Esophagus (tissue), 2 donors: ENCODE results near the gene MARK2. TPM values are rescaled to one million over a fixed set of nuclear protein-coding genes. Genes with fewer than 3 reads are reported as not detected.

Experiments used
- H3K27ac ChIP-seq, 2 donors: one replicate each; pipeline ENCODE4 v1.5.1; 2013; ENCODE audit warnings: low read depth in 2 of 2, mild to moderate bottlenecking in 2 of 2, inconsistent platforms in 1 of 2, low read length in 1 of 2, moderate library complexity in 1 of 2
- H3K27me3 ChIP-seq, 2 donors: one replicate each; pipeline ENCODE4 v1.6.1; 2013; ENCODE audit warnings: low read length in 2 of 2, control low read depth in 1 of 2, mild to moderate bottlenecking in 1 of 2; ENCODE audit not compliant: insufficient read depth in 2 of 2, control insufficient read depth in 1 of 2
- H3K36me3 ChIP-seq, 2 donors: one replicate each; pipeline ENCODE4 v1.6.1; 2013; ENCODE audit warnings: low read length in 1 of 2; ENCODE audit not compliant: control insufficient read depth in 2 of 2, insufficient read depth in 2 of 2
- H3K4me1 ChIP-seq, 2 donors: one replicate each; pipeline ENCODE4 v1.6.1; 2013; ENCODE audit warnings: low read length in 1 of 2; ENCODE audit not compliant: control insufficient read depth in 2 of 2, insufficient read depth in 2 of 2
- H3K4me3 ChIP-seq, 2 donors: one replicate each; pipeline ENCODE4 v1.5.1; 2013; ENCODE audit warnings: low read length in 2 of 2, mild to moderate bottlenecking in 2 of 2, low read depth in 1 of 2, moderate library complexity in 1 of 2
- H3K9me3 ChIP-seq, 2 donors: one replicate each; pipeline ENCODE4 v1.6.1; 2013; ENCODE audit warnings: mild to moderate bottlenecking in 2 of 2, low read depth in 1 of 2, low read length in 1 of 2, moderate library complexity in 1 of 2; ENCODE audit not compliant: control insufficient read depth in 2 of 2, insufficient read depth in 1 of 2
- WGBS, 2 donors: extraction: QIAGEN DNeasy Blood & Tissue Kit; methylation state at CpG; one replicate each; pipeline ENCODE4 v1.1.7; 2013; 5-methylcytosine and 5-hydroxymethylcytosine counted together
- polyA plus RNA-seq, 2 donors: library from polyadenylated mRNA; stranded (reverse); fragments of 200-250 nt; gene quantifications; one replicate each; pipeline ENCODE4 v1.2.3, GENCODE V29; 2013
- donor health status: healthy with polysubstance abuse.
- donor health status: Bipolar disorder and iron deficiency.

The MARK2 gene
- polyA plus RNA-seq, 2 donors = 29.5 to 29.9 TPM

- no peak overlapping the region for H3K27ac ChIP-seq
- no peaks in the 10 kb centered on the region for H3K27me3 ChIP-seq
- WGBS, 2 donors = 74 to 76% methylated on average over 20 to 24 of the region's 24 CpGs
- no peaks in the 10 kb centered on the region for H3K9me3 ChIP-seq
- H3K4me3 ChIP-seq = no peak overlapping the region
- no peaks in the 10 kb centered on the region for H3K4me1 ChIP-seq
- H3K36me3 ChIP-seq = peaks cover under 1 to 35% of the 10 kb centered on the region in 2 donors
These were observed 70.9 kb downstream of the MARK2 start for GRCh38 chr11:63909591-63910506.

DNA sequence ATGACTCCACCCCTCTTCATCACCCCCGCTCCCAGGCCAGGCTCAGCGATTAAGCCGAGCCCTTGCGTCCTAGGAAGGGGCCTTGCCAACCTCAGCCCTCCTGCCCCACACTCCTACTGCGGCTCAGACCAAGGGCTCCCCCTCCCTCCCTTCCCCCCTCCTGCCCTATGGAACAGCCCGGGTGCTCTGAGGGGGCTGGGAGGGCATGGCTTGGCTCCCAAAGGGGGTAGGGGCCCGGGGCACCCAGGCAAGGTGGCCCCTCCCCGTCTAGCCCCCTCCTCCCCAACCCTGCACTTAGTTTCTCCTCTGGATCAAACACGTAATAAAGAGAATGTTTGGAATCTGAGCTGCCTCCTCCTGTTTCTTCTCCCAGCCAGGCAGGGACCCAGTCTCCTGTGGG, 71.8 kb downstream of the MARK2 start:
- Histone ChIP-seq H3K4me3 (no peak overlapping the region), H3K36me3 (peaks cover 0 to 30% of the 10 kb centered on the region in 2 donors), H3K27ac (no peak overlapping the region), H3K9me3 (no peaks in the 10 kb centered on the region), H3K4me1 (peaks cover 0 to 2% of the 10 kb centered on the region in 2 donors), H3K27me3 (no peaks in the 10 kb centered on the region)
- WGBS, 2 donors = 73 to 75% methylated on average over 9 of the region's 9 CpGs

DNA sequence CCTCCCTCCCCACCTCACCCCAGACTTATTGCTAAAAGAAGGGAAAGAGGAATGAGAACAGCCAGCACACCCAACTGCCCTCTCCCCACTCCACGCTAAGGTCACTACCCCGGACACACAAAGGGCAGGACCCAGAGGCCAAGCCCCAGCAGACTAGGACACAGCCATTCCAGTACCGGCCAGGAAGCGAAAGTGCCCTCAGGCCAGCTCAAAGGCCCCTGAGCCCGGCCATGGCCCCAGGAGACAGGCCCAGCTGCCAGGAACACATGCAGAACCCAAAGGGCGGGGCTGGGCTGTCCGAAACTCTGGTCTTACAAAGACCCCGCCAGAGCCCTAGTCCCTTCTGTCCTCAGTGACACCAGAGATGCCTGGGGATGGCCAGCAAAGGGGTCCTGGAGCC, 72.5 kb downstream of the MARK2 start:
- WGBS, 2 donors = 73 to 81% methylated on average over 8 of the region's 8 CpGs
- no peak overlapping the region for H3K4me3 ChIP-seq
- H3K4me1 ChIP-seq = peaks cover 5 to 9% of the 10 kb centered on the region in 2 donors
- H3K9me3 ChIP-seq = no peaks in the 10 kb centered on the region
- peaks cover 0 to 26% of the 10 kb centered on the region in 2 donors for H3K36me3 ChIP-seq
- H3K27me3 ChIP-seq = no peaks in the 10 kb centered on the region
- H3K27ac ChIP-seq = no peak overlapping the region

DNA sequence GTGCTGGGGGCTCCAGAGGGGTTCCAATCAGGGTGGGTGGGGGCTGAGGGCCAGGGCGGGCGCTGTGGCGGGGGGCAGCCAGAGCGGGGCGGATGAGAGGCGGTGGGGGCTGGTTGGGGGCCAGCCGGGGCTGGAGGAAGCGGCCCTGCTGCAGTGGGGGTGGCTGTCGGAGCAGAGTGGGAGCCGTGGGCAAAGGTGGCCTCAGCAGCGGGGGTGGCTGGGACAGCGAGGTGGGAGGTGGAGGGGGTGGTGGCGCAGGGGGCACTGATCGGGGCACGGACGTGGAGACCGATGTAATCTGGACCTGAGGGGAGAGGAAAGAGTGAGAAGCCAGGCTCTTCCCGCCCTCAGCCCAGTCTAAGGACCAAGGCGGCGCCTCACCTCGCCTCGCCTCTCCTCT, 73.0 kb downstream of the MARK2 start:
- H3K36me3 ChIP-seq = peaks cover 0 to 25% of the 10 kb centered on the region in 2 donors
- H3K27me3 ChIP-seq = no peaks in the 10 kb centered on the region
- H3K4me1 ChIP-seq = peaks cover 8 to 11% of the 10 kb centered on the region in 2 donors
- no peak overlapping the region for H3K27ac ChIP-seq
- WGBS, 2 donors = 89 to 97% methylated on average over 16 to 22 of the region's 22 CpGs
- H3K4me3 ChIP-seq = no peak overlapping the region
- H3K9me3 ChIP-seq = no peaks in the 10 kb centered on the region

DNA sequence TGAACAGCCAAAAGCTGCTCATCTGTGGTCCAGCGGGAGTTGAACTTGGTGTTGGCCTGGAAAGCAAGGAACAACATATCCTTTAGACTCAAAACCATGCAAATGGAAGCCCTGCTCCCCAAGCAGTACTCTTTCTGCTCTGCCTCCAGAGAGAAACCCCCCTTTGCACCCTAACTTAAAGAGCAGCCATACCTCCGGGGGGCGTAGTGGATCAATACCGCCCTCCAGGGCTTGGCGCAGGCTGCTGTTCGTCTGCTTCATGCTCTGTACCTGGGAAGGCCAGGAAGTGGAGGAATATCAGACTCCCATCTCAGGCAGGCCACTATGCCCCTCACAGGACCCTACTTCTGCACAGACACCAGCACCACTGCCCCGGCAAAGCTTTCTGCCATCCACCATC, 73.8 kb downstream of the MARK2 start:
- no peak overlapping the region for H3K27ac ChIP-seq
- peaks cover 10 to 15% of the 10 kb centered on the region in 2 donors for H3K4me1 ChIP-seq
- peaks cover 0 to 23% of the 10 kb centered on the region in 2 donors for H3K36me3 ChIP-seq
- WGBS, 2 donors = 82 to 89% methylated on average over 7 of the region's 7 CpGs
- H3K27me3 ChIP-seq = no peaks in the 10 kb centered on the region
- H3K9me3 ChIP-seq = no peaks in the 10 kb centered on the region
- H3K4me3 ChIP-seq = no peak overlapping the region

DNA sequence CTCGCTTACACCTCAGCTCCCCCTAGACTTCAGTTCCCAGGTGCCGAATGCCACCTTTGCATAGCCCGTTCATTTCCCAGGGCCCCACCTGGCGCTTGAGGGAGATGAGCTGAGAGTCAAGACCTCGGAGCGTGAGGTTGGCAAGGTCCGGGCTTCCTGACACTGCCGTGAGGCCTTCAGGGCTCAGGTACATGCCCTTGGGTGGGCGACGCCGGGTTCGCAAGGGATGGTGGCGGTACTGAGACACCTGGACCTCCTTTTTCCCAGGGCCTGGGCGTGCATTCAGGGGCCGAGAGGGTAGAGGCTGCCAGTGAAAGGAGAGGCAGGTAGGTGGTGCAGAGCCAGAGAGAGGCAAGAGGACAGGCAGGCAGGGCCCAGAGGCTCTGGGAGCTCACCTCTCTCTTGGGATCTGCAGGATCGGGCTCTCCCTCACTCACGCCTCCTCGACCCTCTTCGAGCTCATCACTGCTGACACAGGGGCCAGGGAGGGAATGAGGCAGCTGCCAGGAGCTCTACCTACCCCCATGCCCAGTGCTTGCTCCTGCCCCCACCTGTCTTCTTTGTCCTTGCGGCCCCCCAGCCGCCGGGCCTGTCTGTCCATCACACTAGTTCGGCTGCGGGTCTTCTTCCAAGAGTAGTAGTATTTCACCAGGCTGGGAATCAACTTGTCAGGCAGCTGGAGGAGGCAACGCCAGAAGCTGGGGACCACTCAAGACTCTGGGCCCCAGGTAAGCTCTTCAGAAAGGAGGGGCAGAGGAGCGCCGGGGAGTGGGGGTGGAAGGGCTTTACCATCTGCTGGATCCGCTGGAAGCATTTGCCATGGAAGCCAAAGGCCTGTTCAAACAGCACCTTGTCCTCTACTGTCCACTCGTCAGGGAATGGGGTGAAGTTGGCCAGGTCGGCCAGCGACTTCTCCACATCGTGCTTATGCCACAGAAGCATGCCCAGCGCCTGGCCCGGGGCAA, 75.2 kb downstream of the MARK2 start:
- Histone ChIP-seq H3K27me3 (no peaks in the 10 kb centered on the region), H3K4me3 (no peak overlapping the region), H3K27ac (no peak overlapping the region), H3K4me1 (peaks cover 15 to 17% of the 10 kb centered on the region in 2 donors), H3K36me3 (peaks cover 0 to 8% of the 10 kb centered on the region in 2 donors), H3K9me3 (no peaks in the 10 kb centered on the region)
- 83 to 88% methylated on average over 34 of the region's 34 CpGs for WGBS, 2 donors

DNA sequence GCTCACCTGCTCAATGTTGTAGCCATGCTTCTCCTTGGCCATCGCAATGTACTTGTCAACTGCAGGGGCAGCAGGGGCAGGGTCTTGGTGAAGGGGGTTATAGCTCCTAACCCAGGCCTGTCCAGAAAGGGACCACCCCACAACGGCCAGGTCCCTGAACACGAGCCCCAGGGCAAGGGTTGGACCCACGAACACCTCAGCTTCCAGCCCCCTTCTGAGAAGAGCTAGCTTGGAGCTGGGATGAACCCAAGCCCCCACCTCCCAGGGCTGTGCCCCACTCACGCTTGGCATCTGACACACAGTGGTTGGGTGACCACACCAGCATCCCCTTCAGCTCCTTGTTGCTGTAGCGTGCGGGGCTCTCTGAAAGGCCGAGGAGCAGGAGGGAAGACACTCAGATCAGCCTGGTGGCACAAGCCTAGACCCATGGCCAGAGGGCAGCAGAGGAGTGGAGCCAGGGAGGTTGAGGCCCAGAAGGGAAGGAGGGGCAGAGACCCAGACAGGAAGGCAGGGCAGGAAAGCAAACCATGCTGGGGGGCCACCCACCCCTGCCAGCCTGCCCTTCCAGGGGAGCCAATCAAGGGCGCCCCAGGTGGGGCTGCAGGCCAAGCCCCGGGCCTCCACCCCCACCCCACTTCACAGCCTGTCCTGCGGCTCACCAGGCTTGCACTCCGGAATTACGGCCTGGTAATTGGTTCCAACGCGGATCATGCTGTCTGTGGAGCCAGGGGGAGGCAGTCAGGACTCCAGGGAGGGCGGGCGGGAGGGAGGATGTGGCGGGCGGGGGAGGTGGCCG, 76.2 kb downstream of the MARK2 start:
- Histone ChIP-seq H3K4me1 (peaks cover 18 to 19% of the 10 kb centered on the region in 2 donors), H3K9me3 (no peaks in the 10 kb centered on the region), H3K27me3 (no peaks in the 10 kb centered on the region), H3K27ac (no peak overlapping the region), H3K4me3 (no peak overlapping the region), H3K36me3 (peaks cover 0 to 2% of the 10 kb centered on the region in 2 donors)
- 65 to 71% methylated on average over 19 to 20 of the region's 20 CpGs for WGBS, 2 donors

DNA sequence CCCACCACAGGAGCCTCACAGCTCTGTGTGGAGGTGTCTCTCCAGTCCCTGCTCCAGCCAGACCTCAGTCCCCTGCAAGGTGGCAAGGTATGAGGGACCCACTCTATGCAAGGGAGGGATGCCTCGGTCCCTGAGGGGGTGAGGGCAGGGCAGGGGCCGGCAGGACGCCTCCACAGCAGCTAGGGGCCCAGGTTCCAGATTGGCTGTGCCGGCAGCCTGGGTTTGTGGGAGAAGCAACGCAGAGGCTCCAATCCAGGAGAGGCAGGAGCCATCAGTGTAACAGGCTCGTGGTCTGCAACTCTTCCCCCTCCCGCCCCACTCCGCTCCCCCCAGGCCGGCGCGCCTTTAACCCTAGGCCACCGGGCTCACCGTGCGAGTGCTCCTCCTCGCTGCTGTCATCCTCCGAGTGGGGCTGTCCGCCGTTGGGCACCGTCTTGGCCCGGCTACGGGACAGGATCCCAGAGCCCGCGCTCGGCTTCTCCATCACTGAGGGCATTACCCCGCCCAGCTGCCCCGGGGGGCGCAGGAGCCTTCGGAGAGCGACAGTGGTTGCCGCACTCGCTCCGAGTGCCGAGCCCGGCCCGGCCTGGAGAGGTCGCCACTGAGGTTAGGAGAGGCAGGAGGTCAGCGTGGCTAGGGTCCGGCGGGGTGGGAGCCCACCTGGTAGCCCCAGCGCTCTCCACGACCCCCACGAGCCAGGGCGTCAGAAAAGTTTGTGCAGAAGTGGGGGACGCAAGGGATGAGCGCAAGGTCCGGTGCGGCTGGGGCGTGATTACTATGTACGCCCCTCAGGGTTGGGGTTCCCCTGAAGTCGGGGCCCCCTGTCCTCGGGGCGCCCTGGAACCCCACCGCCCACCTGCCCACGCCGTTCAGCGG, 77.3 kb downstream of the MARK2 start:
- Histone ChIP-seq H3K27me3 (no peaks in the 10 kb centered on the region), H3K4me3 (peak overlapping the region; percentile 46 to 55)
- 3 to 6% methylated on average over 46 to 56 of the region's 56 CpGs for WGBS, 2 donors

More for the DNA sequence above, 77.3 kb downstream of the MARK2 start:
- no peaks in the 10 kb centered on the region for H3K9me3 ChIP-seq
- H3K27ac ChIP-seq = no peak overlapping the region
- peaks cover 19 to 20% of the 10 kb centered on the region in 2 donors for H3K4me1 ChIP-seq
- H3K36me3 ChIP-seq = no peaks in the 10 kb centered on the region
